ENCODE data around the gene ATXN3L.

ATXN3L gene

DNA sequence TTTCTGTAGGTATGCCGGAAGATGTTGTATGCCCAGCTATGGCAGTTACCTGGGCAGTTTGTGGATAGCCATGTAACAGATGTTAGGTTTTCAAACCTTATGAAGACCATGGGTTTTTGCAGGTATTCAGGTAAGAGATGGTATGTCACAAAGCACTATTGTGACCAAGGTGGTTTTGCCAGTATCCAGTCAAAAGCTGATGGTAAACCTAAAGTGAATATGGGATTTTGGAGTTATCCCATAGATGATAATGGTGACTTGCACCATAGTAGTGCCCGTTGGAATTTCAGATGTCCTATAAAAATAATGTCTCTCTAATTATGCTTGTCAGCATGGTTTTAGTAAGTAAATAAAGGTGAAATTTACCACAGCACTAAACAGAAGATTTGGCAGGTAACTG is at the start of gene ATXN3L:
TSS of gene ATXN3L (minus strand) at position 101 of the 400 bp plus-strand sequence. CDS start 119 bp downstream, outside the sequence.
- DNase-seq (ENCODE audit: extremely low read depth in 1 of 2, low read depth in 1 of 2), result no peak

DNA sequence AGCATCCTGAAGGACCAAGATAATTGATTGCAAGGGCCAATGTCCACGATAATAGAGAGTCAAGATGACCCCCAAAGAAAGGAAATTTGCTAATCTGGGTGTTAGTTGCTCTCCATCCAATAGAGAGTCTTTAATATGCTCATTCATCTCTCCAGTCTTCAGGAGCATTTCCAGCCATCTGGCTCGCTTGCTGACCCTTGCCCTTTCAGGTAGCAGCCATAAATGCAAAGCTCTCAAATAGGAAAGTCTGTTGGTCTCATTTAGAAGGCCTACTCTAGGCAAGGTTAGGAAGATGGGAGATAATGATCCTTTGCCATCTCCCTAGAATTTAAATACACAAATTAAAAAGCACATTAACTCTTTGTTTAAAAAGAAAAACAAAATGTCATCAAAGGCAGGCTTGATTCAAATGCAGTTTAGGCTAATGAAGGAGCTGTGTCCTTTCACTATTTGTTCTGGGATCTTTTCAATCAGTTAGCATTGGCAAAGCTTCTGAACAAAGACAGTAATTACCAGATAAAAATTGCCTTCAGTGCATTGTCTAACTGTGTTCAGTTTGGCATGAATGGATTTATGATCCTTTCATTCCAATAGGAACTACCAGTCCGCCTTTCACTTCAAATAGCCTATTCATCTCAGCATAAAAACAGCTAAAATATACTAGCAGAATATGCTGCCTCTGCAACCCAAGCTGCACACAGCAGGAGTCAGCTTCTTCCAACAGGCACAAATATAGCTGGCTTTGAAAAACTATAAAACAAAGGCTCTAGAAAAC is 49.6 kb upstream of the ATXN3L start:
- no peak for DNase-seq (ENCODE audit: extremely low read depth in 1 of 2, low read depth in 1 of 2)

DNA sequence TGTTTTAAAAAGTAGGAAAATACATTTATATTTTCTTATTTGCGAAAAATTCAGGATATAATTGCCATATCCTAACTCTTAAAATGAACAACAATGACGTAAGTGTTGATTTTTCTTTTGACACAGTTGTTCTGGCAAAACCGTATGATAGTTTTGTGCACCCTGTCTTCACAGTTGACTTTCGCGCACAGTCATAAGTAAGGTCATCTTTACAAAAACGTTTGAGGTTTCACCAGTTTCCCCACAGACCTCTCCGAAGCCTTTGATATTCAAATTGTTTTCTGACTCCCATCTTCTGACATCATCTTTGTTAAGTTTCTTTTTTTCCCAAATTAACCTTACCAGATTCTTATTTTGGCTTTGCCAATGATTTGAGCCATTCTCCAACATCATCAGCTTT is 48.1 kb upstream of the ATXN3L start:
- no peak for DNase-seq (ENCODE audit: extremely low read depth in 1 of 2, low read depth in 1 of 2)

DNA sequence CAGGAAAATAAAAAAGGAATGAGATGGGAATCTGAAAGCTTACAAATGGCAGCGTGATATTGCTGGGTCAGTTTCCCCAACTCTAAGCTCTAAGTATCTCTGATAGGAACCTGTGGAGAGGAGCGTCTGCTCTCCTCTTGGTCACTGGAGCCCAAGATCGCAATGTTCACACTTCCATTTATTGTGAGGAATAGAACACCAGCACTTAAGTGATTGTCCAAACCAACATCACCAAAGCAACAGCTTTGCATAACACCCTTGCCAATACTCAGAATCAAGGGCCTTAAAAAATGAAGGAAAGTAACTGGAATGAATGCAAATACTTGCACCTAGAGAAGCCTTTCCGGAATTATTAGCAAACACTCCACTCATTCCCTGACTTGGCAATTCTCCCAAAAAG is 46.8 kb upstream of the ATXN3L start:
- no peak for DNase-seq (ENCODE audit: extremely low read depth in 1 of 2, low read depth in 1 of 2)

DNA sequence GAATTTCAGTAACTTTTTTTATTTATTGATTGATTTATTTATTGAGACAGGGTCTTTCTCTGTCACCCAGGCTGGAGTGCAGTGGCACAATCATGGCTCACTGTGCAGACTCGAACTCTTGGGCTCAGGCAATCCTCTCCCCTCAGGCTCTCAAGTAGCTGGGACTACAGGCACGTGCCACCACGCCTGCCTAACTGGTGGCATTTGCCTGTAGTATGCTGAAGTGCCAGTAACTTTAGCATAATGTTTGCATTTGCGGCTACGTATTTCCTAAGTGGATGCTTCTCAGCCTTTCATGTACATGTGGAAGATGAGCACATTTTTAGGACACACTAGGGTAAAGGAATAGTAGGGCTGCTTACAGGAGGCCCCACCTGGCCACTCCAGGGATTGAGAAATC is 45.3 kb upstream of the ATXN3L start:
- no peak for DNase-seq (ENCODE audit: extremely low read depth in 1 of 2, low read depth in 1 of 2)

DNA sequence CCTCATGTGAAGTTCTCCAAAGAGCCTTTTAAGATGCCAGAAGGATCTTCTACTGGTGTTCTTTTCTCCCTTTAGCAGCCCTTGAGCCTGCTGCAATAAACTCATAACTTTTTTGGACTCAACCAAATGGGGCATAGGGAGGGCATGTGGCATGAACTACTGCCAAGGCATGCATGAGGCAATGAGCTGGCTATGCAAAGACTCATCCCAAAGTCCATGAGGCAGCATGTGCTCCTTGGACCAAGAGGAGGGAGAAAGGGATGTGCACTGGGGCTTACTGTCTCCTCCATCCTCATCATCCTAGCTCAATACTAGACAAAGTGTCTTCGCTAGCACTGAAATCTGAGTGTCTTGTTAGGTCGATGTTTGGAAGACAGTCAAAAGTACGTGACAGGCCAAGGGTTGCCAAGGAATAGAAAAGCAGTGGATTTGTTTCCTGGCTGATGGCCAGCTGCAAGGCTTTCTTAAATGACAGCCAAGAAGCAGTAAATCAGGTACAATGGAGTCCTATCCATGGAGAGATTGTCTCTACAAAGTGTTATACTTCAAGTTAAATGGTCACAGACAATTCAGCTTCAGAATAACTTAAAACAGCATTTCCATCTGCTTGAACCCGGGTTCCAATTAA is 44.5 kb upstream of the ATXN3L start:
- DNase-seq (ENCODE audit: extremely low read depth in 1 of 2, low read depth in 1 of 2), result no peak

DNA sequence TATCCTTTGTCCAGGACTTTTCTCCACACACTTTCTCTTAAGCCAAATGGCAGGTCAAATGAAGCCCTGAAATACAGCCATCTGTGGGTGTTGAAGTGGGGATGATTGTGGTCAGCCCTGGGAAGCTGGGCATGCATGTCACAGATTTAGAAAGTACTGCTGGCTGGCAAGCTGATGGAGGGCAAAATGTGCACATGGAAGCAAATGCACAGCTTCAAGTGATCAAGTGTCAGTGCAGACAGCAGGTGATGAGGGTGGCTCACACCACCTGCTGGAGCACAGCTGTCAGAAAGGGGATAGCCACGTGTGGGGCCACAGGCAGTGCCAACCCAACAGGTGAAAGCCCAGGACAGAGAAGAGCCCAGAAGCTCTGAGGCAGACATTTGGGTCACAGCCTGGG is 40.3 kb upstream of the ATXN3L start:
- DNase-seq (ENCODE audit: extremely low read depth in 1 of 2, low read depth in 1 of 2), result no peak

DNA sequence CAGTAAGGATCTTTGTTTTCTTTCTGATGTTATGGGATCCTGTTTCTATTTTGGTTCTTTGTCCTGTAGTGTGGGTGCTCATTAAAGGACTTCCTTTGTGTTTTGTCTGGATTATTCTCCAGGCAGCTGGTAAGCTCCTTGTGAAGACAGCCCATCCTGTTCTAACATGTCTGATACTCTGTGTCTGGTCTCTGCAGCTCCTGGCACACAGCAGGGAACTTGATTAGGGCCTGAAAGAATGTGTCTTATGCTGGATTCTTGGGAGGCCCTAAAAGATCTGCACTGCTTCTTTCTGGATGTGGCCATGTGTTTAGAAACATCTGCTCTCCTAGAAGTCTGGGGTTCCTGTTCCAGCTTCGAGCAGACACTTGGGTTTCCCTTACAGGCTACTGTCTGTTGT is 38.1 kb upstream of the ATXN3L start:
- DNase-seq (ENCODE audit: extremely low read depth in 1 of 2, low read depth in 1 of 2), result no peak

DNA sequence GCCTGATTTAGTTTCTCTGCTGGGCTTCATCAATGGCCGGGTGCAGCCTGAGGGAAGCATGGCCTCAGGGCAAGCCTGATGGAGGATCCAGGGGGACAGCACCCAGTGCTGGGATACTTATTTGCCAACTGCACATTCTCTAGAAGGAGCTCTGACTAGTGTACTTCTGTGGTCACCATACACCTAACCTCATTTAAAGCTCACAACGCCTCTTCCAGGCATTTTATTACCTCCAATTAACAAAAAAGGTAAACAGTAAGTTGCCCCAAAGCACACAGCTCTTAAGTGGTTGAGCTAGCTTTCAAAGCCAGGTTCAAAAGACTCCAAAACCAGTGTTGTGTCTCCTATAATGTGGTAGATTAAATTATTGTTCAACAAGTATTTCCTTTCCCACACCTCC is 26.8 kb upstream of the ATXN3L start:
- DNase-seq (ENCODE audit: extremely low read depth in 1 of 2, low read depth in 1 of 2), result no peak

DNA sequence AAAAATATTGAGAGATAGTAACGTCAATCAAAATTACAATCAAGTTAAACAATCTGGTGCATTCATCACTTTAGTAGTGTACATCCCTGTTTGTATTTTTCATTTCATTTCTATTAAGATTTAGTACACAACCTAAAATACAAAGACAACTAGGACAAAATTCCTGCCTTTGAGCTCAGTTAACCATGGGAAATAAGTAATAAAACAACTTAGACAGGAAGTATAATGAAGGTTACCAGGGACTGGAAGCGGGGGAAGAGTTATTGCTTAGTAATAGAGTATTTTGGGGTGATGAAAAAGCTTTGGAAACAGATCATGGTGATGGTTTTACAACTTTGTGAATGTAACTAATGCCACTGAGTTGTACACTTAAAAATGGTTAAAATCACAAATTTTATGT is 25.6 kb upstream of the ATXN3L start:
- no peak for DNase-seq (ENCODE audit: extremely low read depth in 1 of 2, low read depth in 1 of 2)

DNA sequence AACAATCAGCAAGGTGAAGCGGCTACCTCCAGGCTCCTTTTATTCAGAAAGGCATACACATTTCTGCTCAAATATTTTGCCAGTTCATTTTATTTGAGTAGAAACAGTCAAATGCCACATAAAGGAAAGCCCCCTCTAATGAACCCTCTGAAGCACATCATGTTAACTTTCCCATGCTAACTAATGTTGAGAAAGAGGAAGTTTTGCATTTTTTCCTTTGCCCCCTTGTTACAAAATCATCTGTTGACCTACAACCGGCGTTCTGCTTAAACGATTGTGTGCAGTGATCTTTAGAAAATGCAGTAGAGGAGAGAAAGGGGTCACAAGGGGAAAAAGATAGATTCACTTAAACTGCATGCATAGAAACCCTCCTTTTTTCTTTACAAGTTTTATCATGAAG is 25.2 kb upstream of the ATXN3L start:
- DNase-seq (ENCODE audit: extremely low read depth in 1 of 2, low read depth in 1 of 2), result no peak

DNA sequence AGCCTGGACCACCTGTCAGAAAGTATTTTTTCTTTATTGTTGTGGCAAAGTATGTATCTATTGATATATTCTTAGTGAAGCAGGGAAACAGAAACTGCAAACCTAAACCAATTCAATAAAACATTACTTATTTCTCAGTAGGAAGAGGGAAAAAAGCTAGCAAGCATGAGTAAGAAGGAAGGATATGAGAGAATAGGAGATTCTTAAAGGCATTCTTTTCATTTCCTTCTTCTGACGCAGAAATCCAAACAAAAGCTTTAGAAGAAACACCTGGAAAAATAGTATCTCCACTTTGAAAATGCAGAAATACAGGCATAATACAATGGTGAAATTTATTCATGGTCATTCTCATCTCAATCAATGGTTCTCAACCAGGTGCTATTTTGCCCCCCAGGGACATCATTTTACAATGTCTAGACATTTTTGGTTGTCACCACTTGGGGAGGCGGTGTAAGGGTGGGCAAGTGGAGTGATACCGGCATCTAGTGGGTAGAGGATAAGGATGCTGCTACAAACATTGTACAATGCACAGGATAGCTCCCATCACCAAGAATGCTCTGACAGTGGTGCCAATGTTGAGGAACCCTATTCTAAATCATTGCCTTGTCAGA is 21.7 kb upstream of the ATXN3L start:
- DNase-seq (ENCODE audit: extremely low read depth in 1 of 2, low read depth in 1 of 2), result no peak

DNA sequence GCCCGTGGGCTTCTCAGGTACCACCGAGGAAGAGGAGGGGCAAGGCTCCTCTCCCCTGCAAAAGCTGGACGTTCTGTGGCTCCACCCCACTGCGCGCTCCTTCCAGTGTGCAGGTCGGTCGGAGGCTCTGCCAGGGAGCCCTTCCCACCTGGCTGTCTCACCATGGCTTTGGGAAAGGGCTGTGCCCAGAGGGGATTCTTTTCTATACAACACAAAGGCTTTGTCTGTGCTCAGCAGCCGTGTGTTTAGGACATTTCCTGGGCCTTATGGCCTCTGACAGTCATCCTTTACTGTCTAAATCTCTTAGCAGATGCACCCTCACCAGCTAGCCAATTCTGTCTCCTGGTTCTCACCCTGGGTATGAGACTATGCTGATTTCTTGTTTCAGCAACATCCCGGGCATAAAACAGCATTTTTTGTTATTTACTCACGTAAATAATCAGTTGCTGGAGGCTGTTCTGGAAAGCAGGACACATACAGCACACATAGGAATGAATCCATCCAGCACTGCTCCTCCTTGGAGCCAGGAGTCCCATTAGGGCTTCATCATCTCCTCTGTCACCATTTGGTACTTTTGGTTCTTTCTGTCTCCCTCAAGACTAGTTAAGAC is 20.4 kb upstream of the ATXN3L start:
- no peak for DNase-seq (ENCODE audit: extremely low read depth in 1 of 2, low read depth in 1 of 2)

DNA sequence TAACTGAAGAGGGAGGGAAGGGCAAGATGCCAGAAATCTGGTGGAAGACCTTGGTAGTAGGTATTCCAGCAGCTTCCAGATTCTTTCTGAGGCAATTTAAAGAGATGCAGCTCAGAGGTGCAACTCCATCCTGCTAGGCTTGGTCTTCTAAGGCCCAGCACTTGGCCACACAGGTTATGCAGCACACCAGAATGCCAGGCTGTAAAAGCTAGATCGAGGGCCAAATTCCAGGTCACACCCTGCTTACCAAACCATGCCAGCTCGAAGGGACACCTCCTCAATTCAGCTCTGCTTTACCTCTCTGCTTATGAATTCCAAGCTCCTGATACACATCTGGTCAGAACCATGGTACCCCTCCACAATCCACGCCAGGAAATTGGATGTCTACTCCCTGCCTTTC is 19.8 kb upstream of the ATXN3L start:
- no peak for DNase-seq (ENCODE audit: extremely low read depth in 1 of 2, low read depth in 1 of 2)

DNA sequence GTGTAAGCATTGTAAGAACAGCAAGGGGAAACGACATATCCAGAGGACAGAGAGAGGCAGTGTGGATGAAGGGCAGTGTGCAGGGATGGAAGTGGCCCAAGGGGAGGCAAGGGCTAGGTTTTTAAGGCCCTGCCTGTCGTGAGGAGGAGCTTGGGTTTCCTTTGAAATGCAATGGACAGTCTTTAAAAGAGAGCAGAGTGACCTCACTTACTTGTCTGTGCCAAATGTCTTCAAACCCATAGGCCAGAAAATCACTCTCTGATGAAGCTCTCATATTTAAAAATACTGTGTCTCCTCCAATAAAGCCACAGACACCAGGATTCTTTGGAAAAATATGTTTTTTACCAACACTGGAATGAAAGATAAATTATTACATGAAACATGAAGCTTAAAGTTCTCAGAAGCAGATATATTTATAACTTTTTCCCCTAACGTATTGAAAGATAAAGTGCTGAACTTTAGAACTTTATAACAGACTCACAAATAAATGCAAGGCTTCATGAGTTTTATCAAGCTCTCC is 19.2 kb upstream of the ATXN3L start:
- DNase-seq (ENCODE audit: extremely low read depth in 1 of 2, low read depth in 1 of 2), result no peak

DNA sequence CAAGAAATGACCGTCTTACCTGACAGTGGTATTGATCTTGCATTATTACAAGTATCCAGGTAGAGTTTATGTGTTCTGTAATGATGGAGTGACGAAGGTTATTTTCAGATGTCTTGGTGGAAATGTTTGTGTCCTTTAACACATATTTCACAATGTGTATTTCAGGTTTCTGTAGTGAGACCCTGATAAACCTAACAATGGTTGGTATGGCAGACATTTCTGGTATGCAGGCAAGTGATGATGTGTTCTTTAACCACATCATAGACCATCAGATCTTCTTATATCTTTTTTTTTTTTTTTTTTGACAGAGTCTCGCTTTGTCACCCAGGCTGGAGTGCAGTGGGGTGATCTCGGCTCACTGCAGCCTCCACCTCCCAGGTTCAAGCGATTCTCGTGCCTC is 14.6 kb upstream of the ATXN3L start:
- no peak for DNase-seq (ENCODE audit: extremely low read depth in 1 of 2, low read depth in 1 of 2)

DNA sequence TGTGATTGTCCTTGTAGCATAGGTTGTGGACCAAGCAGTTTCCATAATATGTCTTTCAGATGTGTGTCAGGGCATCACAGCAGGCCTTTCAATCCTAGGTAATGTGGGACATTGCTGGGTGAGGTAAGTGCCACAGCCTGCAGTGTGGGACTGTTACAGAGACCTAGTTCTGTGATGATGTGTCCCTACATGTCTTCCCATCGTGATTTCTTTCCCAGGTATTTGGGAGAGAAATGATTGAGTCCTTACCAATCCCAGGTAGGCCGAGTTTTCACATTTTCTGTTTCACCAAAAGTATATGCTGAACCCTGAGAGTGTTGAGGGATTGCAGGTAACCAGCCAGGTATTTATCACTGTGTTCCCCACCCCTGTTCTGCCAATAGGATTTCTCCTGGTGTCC is 10.6 kb upstream of the ATXN3L start:
- no peak for DNase-seq (ENCODE audit: extremely low read depth in 1 of 2, low read depth in 1 of 2)

DNA sequence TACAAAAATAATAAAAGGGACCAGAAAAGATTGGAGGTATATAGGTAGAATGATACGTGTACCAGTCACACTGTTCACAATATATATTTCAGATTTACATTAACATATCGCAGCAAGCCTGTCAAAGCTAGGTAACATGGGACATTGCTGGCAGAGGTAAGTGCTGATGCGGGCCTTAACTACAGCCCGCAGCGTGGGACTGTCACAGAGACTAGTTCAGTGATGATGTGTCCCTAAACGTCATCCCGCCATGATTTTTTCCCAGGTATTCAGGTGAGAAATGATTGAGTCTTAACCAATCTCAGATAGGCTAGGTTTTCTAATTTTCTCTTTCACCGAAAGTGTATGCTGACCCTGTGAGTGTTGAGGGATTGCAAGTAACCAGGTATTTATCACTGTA is 7.8 kb upstream of the ATXN3L start:
- DNase-seq (ENCODE audit: extremely low read depth in 1 of 2, low read depth in 1 of 2), result no peak

DNA sequence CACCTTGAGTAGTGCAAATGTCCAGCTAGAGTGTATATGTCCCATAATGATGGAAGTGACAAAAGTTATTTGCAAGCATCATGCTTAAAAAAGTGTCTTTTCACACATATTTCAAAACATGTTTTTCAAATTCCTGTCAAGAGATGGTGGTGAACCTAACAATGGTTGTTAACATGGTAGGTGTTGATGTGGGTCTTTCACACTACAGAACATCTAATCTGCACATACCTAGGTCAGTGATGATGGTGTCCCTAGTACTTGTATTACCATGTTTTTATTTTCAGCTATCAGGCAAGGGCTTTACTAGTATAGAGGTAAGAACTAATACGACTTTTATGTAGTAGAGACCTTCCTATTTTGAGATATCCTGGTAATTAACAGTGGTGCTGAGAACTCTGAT is 3.4 kb upstream of the ATXN3L start:
- no peak for DNase-seq (ENCODE audit: extremely low read depth in 1 of 2, low read depth in 1 of 2)

DNA sequence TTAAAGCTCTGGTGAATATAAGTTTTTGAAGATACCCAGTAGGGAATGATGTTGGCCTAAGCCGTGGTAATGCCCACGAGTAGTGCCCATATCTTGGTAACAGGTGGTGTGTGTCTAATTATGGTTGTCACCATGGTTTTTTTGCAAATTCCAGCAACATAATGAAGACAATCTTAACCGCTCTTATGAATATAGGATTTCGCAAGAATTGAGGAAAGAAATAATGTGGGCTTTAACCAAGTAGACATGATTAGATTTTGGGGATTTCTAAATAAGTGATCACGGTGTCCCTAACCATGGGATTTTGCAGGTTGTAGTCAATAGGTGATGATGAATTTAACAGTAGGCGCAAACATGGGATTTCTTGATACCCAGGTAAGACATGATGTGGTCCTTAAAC is 2.5 kb downstream of the ATXN3L start:
- DNase-seq (ENCODE audit: extremely low read depth in 1 of 2, low read depth in 1 of 2), result no peak

DNA sequence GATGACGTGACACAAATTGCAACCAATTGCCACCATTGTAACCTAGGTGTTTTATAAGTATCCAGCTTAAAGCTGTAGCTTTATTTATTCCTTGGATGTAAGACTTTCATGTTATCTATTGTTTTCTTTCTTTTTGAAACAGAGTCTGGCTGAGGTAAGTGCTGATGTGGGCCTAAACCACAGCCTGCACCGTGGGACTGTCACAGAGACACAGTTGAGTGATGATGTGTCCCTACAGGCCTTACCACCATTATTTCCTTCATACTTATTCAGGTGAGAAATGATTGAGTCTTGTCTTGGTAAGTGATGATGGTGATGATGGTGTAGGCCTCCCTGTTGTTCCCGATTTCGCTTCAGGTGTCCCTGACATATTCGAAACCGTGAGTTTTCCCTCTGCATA is 8.3 kb downstream of the ATXN3L start:
- DNase-seq (ENCODE audit: extremely low read depth in 1 of 2, low read depth in 1 of 2), result no peak

DNA sequence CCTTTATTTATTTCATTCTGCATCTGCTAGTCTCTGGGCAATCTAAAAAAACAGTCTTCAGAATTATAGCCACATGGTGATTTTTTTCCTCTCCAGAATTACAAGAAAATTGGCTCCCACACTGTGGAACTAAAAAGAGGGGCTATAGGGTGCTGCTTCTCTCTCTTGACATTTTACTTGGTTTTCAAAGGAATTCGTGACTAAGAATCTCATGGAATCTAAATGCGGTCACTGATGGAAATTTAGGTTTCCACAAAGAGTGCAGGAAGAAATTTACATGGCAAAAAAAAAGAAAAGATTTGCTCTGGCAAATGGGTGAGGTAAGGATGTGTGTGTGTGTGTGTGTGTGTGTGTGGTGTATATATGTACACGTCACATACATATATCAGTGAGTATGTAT is 10.2 kb downstream of the ATXN3L start:
- DNase-seq (ENCODE audit: extremely low read depth in 1 of 2, low read depth in 1 of 2), result no peak
